ENCODE results near the gene PLEKHA6. TPM values are rescaled to one million over a fixed set of nuclear protein-coding genes. Genes with fewer than 3 reads are reported as not detected.
"Not testable (repeated sequence)": the region's sequence is repeated elsewhere in the genome, so short reads cannot be mapped to it uniquely, and the experiment has no call there.

Gene PLEKHA6
- total RNA-seq, 4 donors from 2014 or later = 5.9 to 13.6 (median 8.4) TPM

- TF ChIP-seq POLR2A (IDR thresholded peaks at IDR 0.05) = no peak
- TF ChIP-seq, protein P1, sequence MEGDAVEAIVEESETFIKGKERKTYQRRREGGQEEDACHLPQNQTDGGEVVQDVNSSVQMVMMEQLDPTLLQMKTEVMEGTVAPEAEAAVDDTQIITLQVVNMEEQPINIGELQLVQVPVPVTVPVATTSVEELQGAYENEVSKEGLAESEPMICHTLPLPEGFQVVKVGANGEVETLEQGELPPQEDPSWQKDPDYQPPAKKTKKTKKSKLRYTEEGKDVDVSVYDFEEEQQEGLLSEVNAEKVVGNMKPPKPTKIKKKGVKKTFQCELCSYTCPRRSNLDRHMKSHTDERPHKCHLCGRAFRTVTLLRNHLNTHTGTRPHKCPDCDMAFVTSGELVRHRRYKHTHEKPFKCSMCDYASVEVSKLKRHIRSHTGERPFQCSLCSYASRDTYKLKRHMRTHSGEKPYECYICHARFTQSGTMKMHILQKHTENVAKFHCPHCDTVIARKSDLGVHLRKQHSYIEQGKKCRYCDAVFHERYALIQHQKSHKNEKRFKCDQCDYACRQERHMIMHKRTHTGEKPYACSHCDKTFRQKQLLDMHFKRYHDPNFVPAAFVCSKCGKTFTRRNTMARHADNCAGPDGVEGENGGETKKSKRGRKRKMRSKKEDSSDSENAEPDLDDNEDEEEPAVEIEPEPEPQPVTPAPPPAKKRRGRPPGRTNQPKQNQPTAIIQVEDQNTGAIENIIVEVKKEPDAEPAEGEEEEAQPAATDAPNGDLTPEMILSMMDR (IDR thresholded peaks at IDR 0.05) = no peak
- no peak for DNase-seq
Observed at GRCh38 chr1:204246876-204247275, 112.9 kb downstream of the PLEKHA6 start.

DNA sequence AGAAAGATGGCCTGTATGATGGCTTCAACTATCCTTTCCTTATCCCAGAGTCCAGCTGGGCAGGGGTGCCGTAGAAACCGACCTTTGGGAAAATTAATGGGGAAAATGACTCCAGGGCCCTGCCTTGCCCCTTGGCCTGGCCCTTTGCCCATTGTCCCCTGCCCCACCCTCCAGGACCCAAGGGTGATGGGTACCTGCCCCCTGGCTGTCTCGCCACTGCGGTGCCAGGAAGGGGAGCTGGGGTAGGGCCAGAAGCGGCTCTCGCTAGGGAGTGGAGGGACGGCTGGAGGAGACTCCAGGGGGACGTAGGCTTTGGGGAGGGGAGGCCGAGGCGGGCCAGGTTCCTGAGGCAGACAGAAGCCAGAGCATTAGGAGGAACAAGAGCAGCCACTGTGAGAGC is 116.8 kb downstream of the PLEKHA6 start:
- intact Hi-C loops (cut with DNase I; ENCODE audit: low total_unique reads) = no loop called here

More at GRCh38 chr1:204246876-204247275, 112.9 kb downstream of the PLEKHA6 start:
- H3K27ac ChIP-seq = no peak overlapping the region
- intact Hi-C loops (cut with DNase I; ENCODE audit: low total_unique reads) = no loop called here
- H3K9me3 ChIP-seq = no peaks in the 10 kb centered on the region
- H3K36me3 ChIP-seq = no peaks in the 10 kb centered on the region
- no peaks in the 10 kb centered on the region for H3K4me1 ChIP-seq
- H3K4me3 ChIP-seq = no peak overlapping the region
- H3K27me3 ChIP-seq = no peaks in the 10 kb centered on the region

GRCh38 chr1:204241914-204242313 is 117.8 kb downstream of the PLEKHA6 start:
- intact Hi-C loops (cut with DNase I; ENCODE audit: low total_unique reads) = no loop called here
- H3K9me3 ChIP-seq = no peaks in the 10 kb centered on the region
- no peak for DNase-seq

More for the DNA sequence above, 116.8 kb downstream of the PLEKHA6 start:
- Histone ChIP-seq H3K27ac (no peak overlapping the region), H3K4me1 (no peaks in the 10 kb centered on the region), H3K36me3 (no peaks in the 10 kb centered on the region), H3K27me3 (no peaks in the 10 kb centered on the region), H3K4me3 (no peak overlapping the region), H3K9me3 (no peaks in the 10 kb centered on the region)
- no peak for TF ChIP-seq POLR2A (IDR thresholded peaks at IDR 0.05)
- TF ChIP-seq, protein P1 (IDR thresholded peaks at IDR 0.05) = no peak
- DNase-seq = no peak

GRCh38 chr1:204241050-204241449 is 118.7 kb downstream of the PLEKHA6 start:
- Histone ChIP-seq H3K4me1 (no peaks in the 10 kb centered on the region), H3K4me3 (no peak overlapping the region), H3K27ac (no peak overlapping the region), H3K27me3 (no peaks in the 10 kb centered on the region), H3K9me3 (no peaks in the 10 kb centered on the region), H3K36me3 (no peaks in the 10 kb centered on the region)
- TF ChIP-seq POLR2A (IDR thresholded peaks at IDR 0.05) = no peak
- TF ChIP-seq, protein P1 (IDR thresholded peaks at IDR 0.05) = no peak
- intact Hi-C loops (cut with DNase I; ENCODE audit: low total_unique reads) = no loop called here
- DNase-seq = no peak

More at GRCh38 chr1:204241914-204242313, 117.8 kb downstream of the PLEKHA6 start:
- Histone ChIP-seq H3K27ac (no peak overlapping the region), H3K4me3 (no peak overlapping the region), H3K36me3 (no peaks in the 10 kb centered on the region), H3K27me3 (no peaks in the 10 kb centered on the region), H3K4me1 (no peaks in the 10 kb centered on the region)
- no peak for TF ChIP-seq POLR2A (IDR thresholded peaks at IDR 0.05)
- TF ChIP-seq, protein P1 (IDR thresholded peaks at IDR 0.05) = no peak

GRCh38 chr1:204240233-204240632 is 119.5 kb downstream of the PLEKHA6 start:
- TF ChIP-seq POLR2A (IDR thresholded peaks at IDR 0.05) = no peak
- TF ChIP-seq, protein P1 (IDR thresholded peaks at IDR 0.05) = no peak
- no peaks in the 10 kb centered on the region for H3K9me3 ChIP-seq
- H3K36me3 ChIP-seq = no peaks in the 10 kb centered on the region
- no peak for DNase-seq
- intact Hi-C loops (cut with DNase I; ENCODE audit: low total_unique reads) = no loop called here
- no peak overlapping the region for H3K27ac ChIP-seq
- H3K4me1 ChIP-seq = no peaks in the 10 kb centered on the region
- no peaks in the 10 kb centered on the region for H3K27me3 ChIP-seq
- H3K4me3 ChIP-seq = no peak overlapping the region

- intact Hi-C loops (cut with DNase I; ENCODE audit: low total_unique reads); H3K36me3 ChIP-seq; H3K9me3 ChIP-seq; H3K27ac ChIP-seq; DNase-seq; H3K4me3 ChIP-seq; H3K27me3 ChIP-seq; H3K4me1 ChIP-seq: not testable (repeated sequence)
Observed at GRCh38 chr1:204239401-204239800, 120.3 kb downstream of the PLEKHA6 start.

DNA sequence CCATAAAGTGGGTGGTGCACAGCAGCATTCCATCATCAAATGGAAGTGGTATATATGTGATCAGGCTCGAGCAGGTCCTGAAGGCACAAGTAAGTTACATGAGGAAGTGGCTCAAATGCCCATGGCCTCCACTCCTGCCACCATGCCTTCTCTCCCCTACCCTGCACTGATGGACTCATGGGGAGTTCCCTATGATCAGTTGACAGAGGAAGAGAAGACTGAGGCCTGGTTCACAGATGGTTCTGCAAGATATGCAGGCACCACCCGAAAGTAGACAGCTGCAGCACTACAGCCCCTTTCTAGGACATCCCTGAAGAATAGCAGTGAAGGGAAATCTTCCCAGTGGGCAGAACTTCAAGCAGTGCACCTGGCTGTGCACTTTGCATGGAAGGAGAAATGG is 121.2 kb downstream of the PLEKHA6 start:
- H3K9me3 ChIP-seq; DNase-seq; H3K27ac ChIP-seq; H3K4me3 ChIP-seq; H3K4me1 ChIP-seq; intact Hi-C loops (cut with DNase I; ENCODE audit: low total_unique reads); H3K36me3 ChIP-seq; H3K27me3 ChIP-seq: not testable (repeated sequence)

DNA sequence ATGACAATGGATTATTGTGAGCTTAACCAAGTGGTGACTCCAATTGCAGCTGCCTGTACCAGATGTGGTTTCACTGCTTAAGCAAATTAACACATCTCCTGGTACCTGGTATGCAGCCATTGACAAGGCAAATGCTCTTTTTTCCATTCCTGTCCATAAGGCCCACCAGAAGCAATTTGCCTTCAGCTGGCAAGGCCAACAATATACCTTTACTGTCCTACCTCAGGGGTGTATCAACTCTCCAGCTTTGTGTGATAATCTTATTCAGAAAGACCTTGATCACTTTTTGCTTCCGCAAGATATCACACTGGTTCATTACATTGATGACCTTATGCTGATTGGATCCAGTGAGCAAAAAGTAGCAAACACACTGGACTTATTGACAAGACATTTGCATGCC is 122.2 kb downstream of the PLEKHA6 start:
- H3K27me3 ChIP-seq; intact Hi-C loops (cut with DNase I; ENCODE audit: low total_unique reads); DNase-seq; H3K36me3 ChIP-seq; H3K4me1 ChIP-seq; H3K4me3 ChIP-seq; H3K9me3 ChIP-seq; H3K27ac ChIP-seq: not testable (repeated sequence)
